ENCODE results near the gene OR5D16. TPM values are rescaled to one million over a fixed set of nuclear protein-coding genes. Genes with fewer than 3 reads are reported as not detected.
"Not testable (repeated sequence)": the region's sequence is repeated elsewhere in the genome, so short reads cannot be mapped to it uniquely, and the experiment has no call there.

Gene OR5D16
- polyA plus RNA-seq (2012; ENCODE audit: insufficient read depth, insufficient read length): not detected

DNA sequence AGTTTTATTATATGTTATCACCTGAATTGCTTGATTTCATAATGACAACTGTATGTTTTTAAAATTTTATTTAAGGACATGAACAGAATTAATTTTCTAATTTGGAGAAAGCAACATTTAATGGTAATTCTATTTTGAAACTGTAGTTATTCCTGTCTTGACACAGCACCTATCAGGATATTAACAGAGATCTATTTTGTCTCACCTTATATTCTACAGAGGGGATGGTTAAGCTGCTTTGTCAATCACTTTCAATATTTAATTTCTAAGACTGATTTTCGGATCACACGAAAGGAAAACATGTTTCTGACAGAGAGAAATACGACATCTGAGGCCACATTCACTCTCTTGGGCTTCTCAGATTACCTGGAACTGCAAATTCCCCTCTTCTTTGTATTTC is at the start of gene OR5D16:
Gene OR5D16, plus strand, starts transcription at position 301 of the 400 bp plus-strand sequence. Its CDS starts 0 bp downstream, at position 301.
- H3K4me3 ChIP-seq (ENCODE audit: low read length): no peak within 1 kb of the TSS
- no peak for DNase-seq (ENCODE audit: low read depth, low spot score)

DNA sequence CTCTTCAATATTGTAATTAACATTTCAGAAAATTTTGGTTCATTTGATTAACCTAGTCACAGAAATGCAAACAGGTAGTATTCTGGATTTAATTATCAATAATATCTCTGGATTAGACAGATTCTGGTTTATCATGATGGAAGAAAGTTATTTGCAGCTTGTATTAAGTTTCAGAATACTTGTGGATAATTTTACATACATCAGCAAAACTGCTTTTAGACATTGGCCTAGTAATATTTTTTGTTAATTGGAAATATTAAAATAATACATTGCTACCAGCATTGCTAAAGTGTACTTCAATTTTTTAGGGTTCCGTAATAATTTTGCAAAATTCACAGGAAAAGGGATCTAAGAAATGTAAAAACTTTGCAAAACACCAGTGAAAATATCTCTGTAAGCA is 46.9 kb upstream of the OR5D16 start:
- DNase-seq (ENCODE audit: low read depth, low spot score): no peak
- H3K4me3 ChIP-seq (ENCODE audit: low read length): no peak overlapping the region

DNA sequence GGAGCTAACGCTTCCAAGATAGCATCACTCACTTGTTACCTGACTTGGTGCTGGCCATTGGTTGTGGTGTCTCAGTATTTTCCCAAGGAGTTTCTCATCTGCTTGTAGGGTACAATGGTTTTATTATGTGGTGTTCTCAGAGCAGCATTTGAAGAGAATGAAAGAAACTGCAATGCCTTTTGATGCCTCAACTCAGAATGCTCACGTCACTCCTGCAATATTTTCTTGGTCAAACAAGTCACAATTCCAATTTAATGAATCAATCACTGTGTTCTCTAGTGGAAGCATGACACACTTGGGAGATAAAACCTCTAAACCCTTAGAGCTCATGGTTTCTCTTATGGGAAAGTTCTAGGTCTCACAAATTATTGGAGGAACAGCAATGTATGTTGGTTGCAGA is 45.2 kb upstream of the OR5D16 start:
- no peak for DNase-seq (ENCODE audit: low read depth, low spot score)
- H3K4me3 ChIP-seq (ENCODE audit: low read length): no peak overlapping the region

DNA sequence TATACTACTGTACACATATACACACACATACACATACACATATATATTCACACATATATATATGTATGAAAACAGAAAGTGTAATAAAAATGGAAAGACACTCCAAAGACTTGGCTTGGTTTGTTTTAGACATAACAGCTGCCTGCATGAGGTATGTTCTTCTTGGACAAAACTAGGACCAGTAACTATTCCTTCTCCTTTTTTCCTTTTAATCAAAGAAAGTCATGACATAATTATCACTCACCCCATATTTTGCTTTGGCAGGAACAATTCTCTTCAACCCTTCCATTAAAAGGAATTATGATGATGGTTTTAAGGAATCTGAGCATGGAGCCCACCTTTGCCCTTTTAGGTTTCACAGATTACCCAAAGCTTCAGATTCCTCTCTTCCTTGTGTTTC is 43.3 kb upstream of the OR5D16 start, which contains the start of gene OR5D14:
Gene OR5D14, plus strand, starts transcription at position 301 of the 400 bp plus-strand sequence. Its CDS starts 0 bp downstream, at position 301.
- H3K4me3 ChIP-seq (ENCODE audit: low read length): no peak within 1 kb of the TSS
- DNase-seq (ENCODE audit: low read depth, low spot score): no peak

DNA sequence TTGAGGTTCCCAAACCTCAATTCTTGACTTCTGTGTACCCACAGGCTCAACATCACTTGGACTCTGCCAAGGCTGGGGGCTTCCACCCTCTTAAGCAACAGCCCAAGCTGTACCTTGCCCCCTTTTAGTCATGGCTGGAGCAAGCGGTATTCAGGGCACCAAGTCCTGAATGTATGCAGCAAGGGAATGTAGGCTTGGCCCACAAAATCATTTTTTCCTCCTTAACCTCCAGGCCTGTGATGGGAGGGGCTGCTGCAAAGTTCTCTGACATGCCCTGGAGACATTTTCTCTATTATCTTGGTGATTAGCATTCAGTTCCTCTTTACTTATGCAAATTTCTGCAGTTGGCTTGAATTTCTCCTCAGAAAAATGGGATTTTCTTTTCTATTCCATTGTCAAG is 32.3 kb upstream of the OR5D16 start:
- DNase-seq (ENCODE audit: low read depth, low spot score): no peak
- H3K4me3 ChIP-seq (ENCODE audit: low read length): no peak overlapping the region

DNA sequence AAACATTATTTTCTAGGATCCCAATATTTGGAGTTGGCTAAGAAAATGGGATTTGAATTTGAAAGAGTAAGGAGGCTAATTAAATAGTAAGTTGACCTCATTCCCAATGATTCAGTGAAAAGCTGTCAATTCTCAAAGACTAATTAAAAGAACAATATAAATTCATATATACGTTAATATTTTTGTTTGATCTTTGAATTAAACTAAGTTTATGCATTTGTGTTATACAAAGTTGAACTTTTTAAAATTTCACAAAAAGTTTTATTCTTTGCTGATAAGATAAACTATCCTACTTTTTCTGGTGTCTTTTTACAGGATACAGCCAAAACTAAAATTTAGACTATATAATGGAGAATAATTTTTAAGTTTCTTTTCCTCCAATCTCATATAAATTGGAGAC is 27.5 kb upstream of the OR5D16 start, which contains the start of gene OR5L1:
Gene OR5L1, plus strand, starts transcription at position 301 of the 400 bp plus-strand sequence. CDS start 100 bp downstream, outside the sequence.
- H3K4me3 ChIP-seq (ENCODE audit: low read length): no peak within 1 kb of the TSS
- DNase-seq (ENCODE audit: low read depth, low spot score): no peak

DNA sequence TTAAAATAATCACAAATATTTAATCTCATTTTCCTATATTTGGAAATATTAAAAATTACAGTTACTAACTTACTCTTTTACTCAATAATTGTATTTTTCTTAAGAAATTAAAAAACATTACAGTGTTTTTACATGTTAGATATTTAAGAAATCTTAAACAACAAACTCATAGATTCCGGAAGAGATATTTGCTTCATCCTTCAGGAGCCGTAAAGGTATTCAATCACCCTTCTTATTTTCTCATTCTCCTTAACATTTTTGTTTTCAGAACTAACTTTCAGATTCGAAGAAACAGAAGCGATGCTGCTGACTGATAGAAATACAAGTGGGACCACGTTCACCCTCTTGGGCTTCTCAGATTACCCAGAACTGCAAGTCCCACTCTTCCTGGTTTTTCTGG is 19.2 kb upstream of the OR5D16 start, which contains the start of gene OR5D18:
Gene OR5D18, plus strand, starts transcription at position 301 of the 400 bp plus-strand sequence. Its CDS starts 0 bp downstream, at position 301.
- no peak for DNase-seq (ENCODE audit: low read depth, low spot score)
- H3K4me3 ChIP-seq (ENCODE audit: low read length): no peak within 1 kb of the TSS

DNA sequence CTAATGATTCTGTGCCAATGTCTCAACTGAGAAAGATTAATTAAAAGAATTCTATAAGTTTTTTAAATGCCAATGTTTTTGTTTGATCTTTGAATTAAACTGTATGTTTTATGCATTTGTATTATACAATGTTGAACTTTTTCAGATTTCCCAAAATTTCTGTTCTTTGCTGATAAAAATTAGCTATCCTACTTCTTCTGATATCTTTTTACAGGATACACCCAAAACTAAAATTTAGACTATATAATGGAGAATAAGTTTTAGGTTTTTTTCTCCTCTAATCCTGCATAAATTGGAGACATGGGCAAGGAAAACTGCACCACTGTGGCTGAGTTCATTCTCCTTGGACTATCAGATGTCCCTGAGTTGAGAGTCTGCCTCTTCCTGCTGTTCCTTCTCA is 11.6 kb upstream of the OR5D16 start, which contains the start of gene OR5L2:
Gene OR5L2, plus strand, starts transcription at position 301 of the 400 bp plus-strand sequence. Its CDS starts 0 bp downstream, at position 301.
- DNase-seq (ENCODE audit: low read depth, low spot score): no peak
- H3K4me3 ChIP-seq (ENCODE audit: low read length): no peak within 1 kb of the TSS

DNA sequence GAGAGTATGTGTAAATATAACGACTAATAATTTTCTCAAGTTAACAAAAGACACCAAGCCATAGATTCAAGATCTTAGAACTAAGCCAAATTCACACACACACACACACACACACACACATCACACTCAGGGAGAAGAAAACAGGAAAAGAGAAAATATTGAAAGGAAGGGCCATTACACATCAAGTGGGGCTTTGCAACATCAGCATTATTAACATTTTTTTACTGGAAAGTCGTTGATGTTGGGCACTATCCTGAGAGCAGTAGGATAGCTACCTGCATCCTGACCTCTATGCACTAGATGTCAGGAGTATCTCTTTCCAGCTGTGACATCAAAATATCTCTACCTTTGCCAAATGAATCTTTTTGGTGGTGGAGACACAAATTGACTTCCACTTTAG is 8.9 kb downstream of the OR5D16 start:
- DNase-seq (ENCODE audit: low read depth, low spot score): no peak
- H3K4me3 ChIP-seq (ENCODE audit: low read length): no peak overlapping the region

DNA sequence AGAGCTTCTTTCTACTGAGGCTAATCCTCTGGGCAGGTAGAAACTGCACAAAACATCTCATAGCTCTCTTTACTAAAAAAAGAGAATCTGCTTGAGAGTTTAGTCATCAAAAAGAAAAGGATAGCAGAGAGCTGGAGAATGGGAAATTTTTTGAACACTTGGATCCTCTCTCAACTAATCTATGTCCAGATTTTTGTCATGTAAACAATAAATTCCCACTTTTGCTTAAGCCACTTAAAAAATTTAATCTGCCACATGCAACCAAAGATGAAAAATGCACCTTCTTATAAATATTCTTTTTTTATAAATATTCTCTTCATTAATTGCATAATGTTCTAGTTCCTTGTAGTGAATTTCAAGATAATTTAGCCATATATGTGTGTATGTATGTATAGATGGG is 10.5 kb downstream of the OR5D16 start:
- H3K4me3 ChIP-seq (ENCODE audit: low read length): no peak overlapping the region
- no peak for DNase-seq (ENCODE audit: low read depth, low spot score)

DNA sequence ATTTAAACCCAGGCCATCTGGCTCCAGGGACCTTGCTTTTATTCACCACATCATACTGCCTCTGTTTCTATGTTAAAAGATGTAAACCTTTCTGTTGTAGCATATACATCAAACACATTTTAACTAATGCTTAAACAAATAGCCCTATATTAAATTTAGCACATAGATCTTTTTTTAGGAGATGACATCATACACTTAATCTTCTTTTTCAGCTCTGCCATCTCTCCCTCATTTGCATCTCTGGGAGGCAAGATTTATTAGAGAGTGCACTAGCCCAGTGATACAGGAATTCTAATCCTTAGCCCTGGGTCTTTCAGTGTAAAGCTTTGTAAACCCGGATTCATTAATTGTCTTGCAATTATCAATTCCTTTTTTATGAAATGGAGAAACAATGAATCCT is 13.6 kb downstream of the OR5D16 start:
- no peak overlapping the region for H3K4me3 ChIP-seq (ENCODE audit: low read length)
- DNase-seq (ENCODE audit: low read depth, low spot score): no peak

DNA sequence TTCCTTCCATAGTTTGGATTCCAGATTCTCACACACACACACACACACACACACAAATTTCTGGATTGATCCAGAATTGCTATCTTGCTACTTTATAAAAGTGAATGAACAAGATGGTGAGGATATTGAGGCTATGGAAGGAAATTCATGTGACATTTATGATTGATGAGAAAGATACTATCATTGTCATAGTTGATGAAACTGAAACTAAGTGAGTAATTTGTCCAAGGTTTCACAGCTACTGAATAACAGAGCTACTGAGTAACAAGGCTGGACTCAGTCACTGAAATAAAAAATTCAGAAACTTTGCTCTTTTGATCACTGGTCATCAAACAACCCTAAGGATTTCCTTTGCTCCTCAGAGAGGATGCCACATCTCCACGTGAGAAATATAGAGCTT is 16.2 kb downstream of the OR5D16 start:
- no peak for DNase-seq (ENCODE audit: low read depth, low spot score)
- H3K4me3 ChIP-seq (ENCODE audit: low read length): no peak overlapping the region

DNA sequence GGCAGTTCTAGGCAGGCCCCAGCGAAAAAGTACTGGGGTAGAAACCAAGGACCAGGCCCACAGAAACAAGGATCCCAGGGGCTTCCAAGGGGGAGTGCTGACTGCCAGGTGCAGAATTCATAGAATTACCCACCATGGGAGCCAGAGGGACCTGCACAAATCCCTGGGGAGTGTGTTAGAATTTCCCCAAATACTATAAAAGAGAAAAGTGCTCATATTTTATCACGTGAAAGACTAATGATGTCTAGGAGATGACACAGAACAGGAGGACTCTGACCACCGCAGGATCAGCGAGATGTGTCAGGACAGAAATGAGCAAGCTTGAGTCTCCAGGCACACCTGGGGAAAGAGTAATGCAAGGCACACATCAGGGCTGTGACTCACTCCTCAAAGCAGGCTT is 28.8 kb downstream of the OR5D16 start:
- not testable (repeated sequence) for DNase-seq (ENCODE audit: low read depth, low spot score); H3K4me3 ChIP-seq (ENCODE audit: low read length)

DNA sequence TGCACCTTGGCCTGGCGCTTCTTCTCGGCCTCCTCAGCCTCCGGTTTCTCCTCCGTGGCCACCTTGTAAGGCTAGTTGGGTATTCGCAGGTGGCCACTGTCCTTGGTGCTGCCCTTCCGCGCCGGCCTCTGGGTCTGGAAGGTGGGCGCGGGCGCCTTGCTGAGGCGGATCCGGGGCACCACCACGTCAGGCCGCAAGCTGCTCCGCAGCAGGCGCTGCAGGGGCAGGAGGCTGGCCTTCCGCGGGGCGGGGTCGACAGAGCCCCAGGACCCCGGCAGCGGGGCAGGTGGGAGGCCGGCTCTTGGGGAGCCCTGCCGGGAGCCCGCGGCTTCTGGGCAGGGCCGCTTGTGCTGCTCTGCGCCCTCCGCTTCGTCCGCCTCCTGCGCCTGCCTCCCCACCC is 34.2 kb downstream of the OR5D16 start:
- not testable (repeated sequence) for DNase-seq (ENCODE audit: low read depth, low spot score); H3K4me3 ChIP-seq (ENCODE audit: low read length)

DNA sequence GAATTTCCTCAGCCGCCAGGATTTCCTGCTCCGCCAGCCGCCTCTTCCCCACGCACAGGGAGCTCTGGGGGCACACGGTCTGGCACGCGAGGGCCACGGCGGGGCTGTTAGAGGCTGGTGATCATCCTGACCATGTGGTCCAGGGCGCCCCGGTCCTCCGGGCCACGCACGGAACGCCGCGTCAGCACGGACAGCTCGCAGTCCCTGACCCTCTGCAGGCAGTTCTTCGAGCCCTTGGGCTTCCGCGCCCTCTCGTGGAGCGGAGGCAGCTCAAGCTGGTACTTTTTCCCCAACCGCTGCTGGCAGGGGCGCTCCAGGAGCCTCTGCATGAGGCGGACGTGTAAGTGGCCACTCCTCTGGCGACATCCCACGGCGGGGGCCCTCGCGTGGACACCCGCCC is 34.6 kb downstream of the OR5D16 start:
- DNase-seq (ENCODE audit: low read depth, low spot score); H3K4me3 ChIP-seq (ENCODE audit: low read length): not testable (repeated sequence)

DNA sequence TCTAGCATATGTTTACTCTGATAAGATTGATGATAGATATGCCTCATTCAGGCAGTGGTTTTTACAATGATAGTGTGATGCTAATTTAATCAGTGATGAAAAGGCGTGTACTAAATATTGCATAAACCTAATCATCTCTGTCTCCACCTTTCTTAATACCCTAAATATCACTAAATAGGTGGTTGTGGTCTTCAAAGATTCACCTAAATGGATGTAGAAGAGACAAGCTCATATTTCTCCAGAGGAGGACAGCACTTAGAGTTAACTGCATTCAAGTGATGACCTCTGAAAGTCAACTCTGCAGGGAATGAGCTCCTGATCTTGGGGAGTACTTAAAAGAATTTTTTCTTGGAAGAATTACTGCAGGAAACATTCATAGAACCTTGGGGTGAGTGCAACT is 44.4 kb downstream of the OR5D16 start, which contains the start of gene TRIM51:
Gene TRIM51, plus strand, starts transcription at position 301 of the 400 bp plus-strand sequence. CDS start 2,132 bp downstream, outside the sequence.
- DNase-seq (ENCODE audit: low read depth, low spot score); H3K4me3 ChIP-seq (ENCODE audit: low read length): not testable (repeated sequence)

DNA sequence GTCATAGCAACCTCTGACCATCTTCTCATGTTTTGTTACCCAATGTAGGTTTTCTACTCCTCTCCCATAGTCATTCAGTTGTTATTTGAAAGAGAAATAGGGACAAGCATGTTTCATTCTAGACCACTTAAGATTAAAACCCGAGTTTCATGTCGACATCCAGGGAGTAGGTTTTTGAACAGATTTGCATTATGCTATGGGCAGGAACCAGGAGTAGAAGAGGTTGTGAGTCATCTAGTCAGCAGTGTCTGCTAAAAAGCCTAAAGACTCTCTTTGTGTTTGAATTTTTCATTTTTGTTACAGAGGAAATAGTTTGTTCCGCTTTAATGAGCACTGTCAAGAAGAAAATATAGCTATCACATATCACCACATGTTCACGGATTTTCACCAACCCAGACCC is 46.4 kb downstream of the OR5D16 start:
- not testable (repeated sequence) for DNase-seq (ENCODE audit: low read depth, low spot score); H3K4me3 ChIP-seq (ENCODE audit: low read length)

DNA sequence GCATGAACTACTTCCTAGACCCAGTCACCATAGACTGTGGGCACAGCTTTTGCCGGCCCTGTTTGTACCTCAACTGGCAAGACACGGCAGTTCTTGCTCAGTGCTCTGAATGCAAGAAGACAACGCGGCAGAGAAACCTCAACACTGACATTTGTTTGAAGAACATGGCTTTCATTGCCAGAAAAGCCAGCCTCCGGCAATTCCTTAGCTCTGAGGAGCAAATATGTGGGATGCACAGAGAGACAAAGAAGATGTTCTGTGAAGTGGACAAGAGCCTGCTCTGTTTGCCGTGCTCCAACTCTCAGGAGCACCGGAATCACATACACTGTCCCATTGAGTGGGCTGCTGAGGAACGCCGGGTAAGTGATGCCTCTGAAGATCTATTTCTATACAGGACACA is 46.9 kb downstream of the OR5D16 start:
- not testable (repeated sequence) for DNase-seq (ENCODE audit: low read depth, low spot score); H3K4me3 ChIP-seq (ENCODE audit: low read length)
